DMS 273 (cell line): Measurements from ENCODE around the gene FBLIM1.

Experiments used
- DNase-seq: peaks from one replicate; lab custom pipeline; 2025; ENCODE audit not compliant: unreplicated experiment; lab: John Stamatoyannopoulos, UW

FBLIM1 gene

GRCh38 chr1:15758343-15758931 lies at the start of gene FBLIM1:
FBLIM1 (plus strand) TSS chr1:15758795; CDS start chr1:15764984, 6,189 bp downstream.
- DNase-seq: peak; percentile 50

GRCh38 chr1:15709226-15709625 lies 49.4 kb upstream of the FBLIM1 start:
- no peak for DNase-seq

GRCh38 chr1:15712168-15712567 lies 46.4 kb upstream of the FBLIM1 start:
- DNase-seq: peak; percentile 78

GRCh38 chr1:15714406-15715136 lies 44.0 kb upstream of the FBLIM1 start:
- peak; percentile 58 for DNase-seq

- no peak for DNase-seq
Observed at GRCh38 chr1:15717418-15718125, 41.0 kb upstream of the FBLIM1 start.

- peak; percentile 48 for DNase-seq
Observed at GRCh38 chr1:15718199-15718601, 40.4 kb upstream of the FBLIM1 start.

- no peak for DNase-seq
Observed at GRCh38 chr1:15719381-15720120, 39.0 kb upstream of the FBLIM1 start.

GRCh38 chr1:15720861-15721260 lies 37.7 kb upstream of the FBLIM1 start:
- DNase-seq: no peak

GRCh38 chr1:15722411-15722810 lies 36.2 kb upstream of the FBLIM1 start:
- DNase-seq: no peak

- DNase-seq: peak; percentile 63
Observed at GRCh38 chr1:15722836-15723532, 35.6 kb upstream of the FBLIM1 start.

- DNase-seq: peak; percentile 98
Observed at GRCh38 chr1:15723631-15724246, 34.9 kb upstream of the FBLIM1 start.

GRCh38 chr1:15724949-15725880 lies 33.4 kb upstream of the FBLIM1 start:
- no peak for DNase-seq

GRCh38 chr1:15726508-15726907 lies 32.1 kb upstream of the FBLIM1 start:
- DNase-seq: no peak

- no peak for DNase-seq
Observed at GRCh38 chr1:15727021-15727420, 31.6 kb upstream of the FBLIM1 start.

GRCh38 chr1:15727424-15727823 lies 31.2 kb upstream of the FBLIM1 start:
- peak; percentile 55 for DNase-seq

- no peak for DNase-seq
Observed at GRCh38 chr1:15727866-15728534, 30.6 kb upstream of the FBLIM1 start.

GRCh38 chr1:15728937-15729657 lies 29.5 kb upstream of the FBLIM1 start:
- no peak for DNase-seq

- no peak for DNase-seq
Observed at GRCh38 chr1:15730423-15730822, 28.2 kb upstream of the FBLIM1 start.
